ENCODE data around the gene UBE2N.
"Not testable (repeated sequence)": the region's sequence is repeated elsewhere in the genome, so short reads cannot be mapped to it uniquely, and the experiment has no call there.

- TF ChIP-seq, protein P1, sequence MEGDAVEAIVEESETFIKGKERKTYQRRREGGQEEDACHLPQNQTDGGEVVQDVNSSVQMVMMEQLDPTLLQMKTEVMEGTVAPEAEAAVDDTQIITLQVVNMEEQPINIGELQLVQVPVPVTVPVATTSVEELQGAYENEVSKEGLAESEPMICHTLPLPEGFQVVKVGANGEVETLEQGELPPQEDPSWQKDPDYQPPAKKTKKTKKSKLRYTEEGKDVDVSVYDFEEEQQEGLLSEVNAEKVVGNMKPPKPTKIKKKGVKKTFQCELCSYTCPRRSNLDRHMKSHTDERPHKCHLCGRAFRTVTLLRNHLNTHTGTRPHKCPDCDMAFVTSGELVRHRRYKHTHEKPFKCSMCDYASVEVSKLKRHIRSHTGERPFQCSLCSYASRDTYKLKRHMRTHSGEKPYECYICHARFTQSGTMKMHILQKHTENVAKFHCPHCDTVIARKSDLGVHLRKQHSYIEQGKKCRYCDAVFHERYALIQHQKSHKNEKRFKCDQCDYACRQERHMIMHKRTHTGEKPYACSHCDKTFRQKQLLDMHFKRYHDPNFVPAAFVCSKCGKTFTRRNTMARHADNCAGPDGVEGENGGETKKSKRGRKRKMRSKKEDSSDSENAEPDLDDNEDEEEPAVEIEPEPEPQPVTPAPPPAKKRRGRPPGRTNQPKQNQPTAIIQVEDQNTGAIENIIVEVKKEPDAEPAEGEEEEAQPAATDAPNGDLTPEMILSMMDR (IDR thresholded peaks at IDR 0.05; ENCODE audit: control extremely low read depth in 1 of 3, insufficient read depth in 1 of 3, low read depth in 1 of 3, low read length in 3 of 3), result not testable (repeated sequence)
- TF ChIP-seq MAX (IDR thresholded peaks at IDR 0.05); HDAC2 (IDR thresholded peaks at IDR 0.05; ENCODE audit: borderline replicate concordance in 1 of 2, low read depth in 2 of 2, low read length in 2 of 2); RFX5 (IDR thresholded peaks at IDR 0.05; ENCODE audit: borderline replicate concordance, low read depth, low read length); GTF2F1 (IDR thresholded peaks at IDR 0.05; ENCODE audit: borderline replicate concordance, low read depth, low read length); CHD1 (IDR thresholded peaks at IDR 0.05; ENCODE audit: low read depth, low read length); SP1 (IDR thresholded peaks at IDR 0.05; ENCODE audit: low read depth, low read length); BRCA1 (IDR thresholded peaks at IDR 0.05; ENCODE audit: low read depth, low read length); JUN (IDR thresholded peaks at IDR 0.05; ENCODE audit: low read depth, low read length); SIX5 (IDR thresholded peaks at IDR 0.05; ENCODE audit: low read depth, low read length); POLR2A (IDR thresholded peaks at IDR 0.05; ENCODE audit: control extremely low read depth in 1 of 2, low read depth in 2 of 2, low read length in 2 of 2); RXRA (IDR thresholded peaks at IDR 0.05; ENCODE audit: insufficient read depth, low read depth, low read length); EGR1 (IDR thresholded peaks at IDR 0.05; ENCODE audit: borderline replicate concordance, low read depth, low read length): not testable (repeated sequence)
Measured at GRCh38 chr12:93409343-93410187, 32.2 kb downstream of the UBE2N start.
